NCI-H345 (cell line): ENCODE data around the gene KCMF1.

Source experiments
- DNase-seq: peaks from one replicate; lab custom pipeline; 2025; lab: John Stamatoyannopoulos, UW

KCMF1 gene

DNA sequence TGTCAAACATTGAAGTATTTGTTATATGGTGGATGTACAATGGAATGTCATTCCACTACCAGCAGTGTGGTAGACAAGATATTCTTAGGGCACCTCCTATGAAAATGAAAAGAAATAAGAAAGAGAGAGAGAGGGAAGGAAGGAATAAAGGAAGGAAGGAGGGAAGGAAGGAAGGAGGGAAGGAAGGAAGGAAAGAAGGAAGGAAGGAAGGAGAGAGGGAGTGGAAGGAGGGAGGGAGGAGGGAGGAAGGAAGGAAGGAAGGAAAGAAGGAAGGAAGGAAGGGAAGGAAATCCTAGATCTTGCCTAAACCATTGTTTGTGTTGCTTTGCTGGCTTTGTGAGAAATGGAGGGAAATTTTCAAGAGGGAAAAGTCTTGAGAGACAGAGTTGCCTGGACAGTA, 112.1 kb downstream of the KCMF1 start:
- no peak for DNase-seq

DNA sequence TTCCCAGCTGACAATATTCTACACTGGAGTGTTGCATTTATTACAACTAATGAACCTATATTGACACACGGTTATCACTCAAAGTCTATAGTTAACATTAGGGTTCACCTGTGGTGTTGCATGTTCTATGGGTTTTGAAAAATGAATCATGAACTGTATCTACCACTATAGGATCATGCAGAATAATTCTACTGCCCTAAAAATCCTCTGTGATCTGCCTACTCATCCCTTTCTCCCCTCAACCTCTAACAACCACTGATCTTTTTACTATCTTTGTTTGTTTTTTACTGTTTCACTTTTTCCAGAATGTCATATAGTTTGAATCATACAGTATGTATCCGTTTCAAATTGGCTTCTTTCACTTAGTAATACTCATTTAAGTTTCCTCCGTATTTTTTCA, 114.6 kb downstream of the KCMF1 start:
- DNase-seq: no peak

DNA sequence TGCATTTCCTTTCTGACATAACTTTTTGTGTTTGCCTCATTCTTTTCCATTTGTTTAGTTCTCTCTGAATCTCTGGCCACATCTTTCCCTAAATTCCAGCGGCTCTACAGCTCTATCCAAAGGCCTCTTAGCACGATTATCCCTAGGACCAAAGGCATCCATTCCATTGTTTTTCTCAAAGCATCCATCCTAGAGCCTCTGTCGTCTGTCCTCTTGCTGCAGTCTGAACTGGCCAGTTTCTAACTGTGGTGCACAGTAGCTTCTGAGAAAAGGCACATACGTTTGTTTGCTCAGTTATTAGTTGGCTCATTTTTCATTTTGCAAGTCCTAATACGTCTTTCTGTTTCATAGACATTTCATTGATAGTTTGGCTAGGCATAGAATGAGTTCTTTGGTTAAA, 116.6 kb downstream of the KCMF1 start:
- no peak for DNase-seq

DNA sequence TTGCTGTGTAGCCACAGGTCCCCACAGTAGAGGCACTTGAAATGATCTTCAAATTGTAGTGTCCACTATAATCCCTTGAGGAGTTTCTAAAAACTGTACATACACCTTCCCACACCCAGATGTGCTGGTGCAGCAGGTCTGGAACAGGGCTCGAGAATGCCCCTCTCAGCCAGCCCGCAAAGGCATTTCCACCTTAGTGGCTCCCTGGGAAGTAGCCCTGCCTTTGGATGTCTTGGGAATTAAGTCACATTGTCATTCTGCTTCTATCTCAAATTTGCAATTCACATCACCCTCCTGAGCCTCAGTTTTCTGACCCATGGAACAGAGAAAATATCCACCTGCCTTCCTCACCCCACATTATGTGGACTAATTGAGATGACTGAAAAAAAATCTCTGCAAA, 118.0 kb downstream of the KCMF1 start:
- no peak for DNase-seq

DNA sequence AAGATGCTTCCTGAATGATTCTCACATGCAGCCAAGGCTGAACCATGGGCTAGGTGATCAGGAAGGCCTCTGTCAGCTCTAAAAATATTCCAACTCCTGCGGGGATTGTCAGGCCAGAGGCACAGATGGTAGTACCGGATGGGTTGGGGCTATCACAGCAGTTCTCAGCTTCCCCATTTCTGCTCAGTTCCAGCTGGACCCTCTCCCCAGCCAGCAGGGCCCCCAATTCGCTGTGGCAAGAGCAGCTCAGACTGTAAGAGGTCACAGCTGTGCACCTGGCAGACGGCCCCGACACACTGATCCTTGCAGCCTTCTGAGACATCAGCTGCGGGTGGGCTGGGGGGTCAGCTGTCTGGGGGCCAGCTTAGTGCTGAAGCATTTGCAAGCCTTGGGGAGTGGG, 118.6 kb downstream of the KCMF1 start:
- DNase-seq: no peak

DNA sequence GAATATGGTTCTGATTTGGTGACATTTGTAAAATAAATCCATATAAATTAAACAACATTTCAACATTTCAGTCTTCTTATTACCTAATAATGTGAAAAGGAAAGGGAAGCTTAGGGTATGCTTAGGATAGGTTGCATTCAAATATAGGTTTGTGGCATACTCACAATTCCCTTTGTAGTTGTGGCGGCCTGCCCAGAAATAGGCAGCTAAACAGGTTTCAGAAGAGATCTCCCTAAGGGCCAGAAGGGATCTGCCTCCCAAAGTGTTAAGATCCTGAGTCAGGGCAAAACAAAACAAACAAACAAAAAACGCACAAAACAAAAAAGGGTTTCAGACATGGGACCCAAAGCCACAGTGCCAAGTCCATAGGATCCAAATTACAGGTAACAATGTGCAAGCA, 120.9 kb downstream of the KCMF1 start:
- DNase-seq: no peak

DNA sequence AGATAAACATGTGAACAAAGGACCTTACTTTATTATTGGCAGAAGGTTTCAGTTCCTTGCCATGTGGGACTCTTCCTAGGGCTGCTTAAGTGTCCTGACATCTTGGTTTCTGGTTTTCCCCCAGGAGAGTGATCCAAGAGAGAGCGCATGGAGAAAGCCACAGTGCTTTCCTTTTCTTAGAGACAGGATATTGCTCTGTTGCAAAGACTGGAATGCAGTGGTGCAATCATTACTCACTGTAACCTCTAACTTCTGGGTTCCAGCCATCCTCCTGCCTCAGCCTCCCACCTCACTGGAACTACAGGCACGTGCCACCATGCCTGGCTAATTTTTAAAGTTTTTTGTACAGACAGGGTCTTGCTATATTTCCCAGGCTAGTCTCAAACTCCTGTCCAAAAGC, 124.1 kb downstream of the KCMF1 start:
- no peak for DNase-seq

DNA sequence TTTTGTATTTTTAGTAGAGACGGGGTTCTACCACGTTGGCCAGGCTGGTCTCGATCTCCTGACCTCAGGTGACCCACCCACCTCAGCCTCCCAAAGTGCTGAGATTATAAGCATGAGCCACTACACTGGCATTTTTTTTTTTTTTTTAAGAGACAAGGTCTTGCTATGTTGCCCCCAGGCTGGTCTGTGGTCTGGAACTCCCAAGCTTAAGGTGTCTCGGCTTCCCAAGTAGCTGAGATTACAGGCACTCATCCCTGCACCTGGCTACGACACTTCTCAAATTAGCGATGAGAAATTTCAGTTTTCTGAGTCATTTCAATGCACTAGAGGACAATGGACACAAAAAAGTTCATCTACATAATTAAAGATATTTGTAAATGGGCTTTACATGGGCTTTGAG, 125.7 kb downstream of the KCMF1 start:
- DNase-seq: no peak

DNA sequence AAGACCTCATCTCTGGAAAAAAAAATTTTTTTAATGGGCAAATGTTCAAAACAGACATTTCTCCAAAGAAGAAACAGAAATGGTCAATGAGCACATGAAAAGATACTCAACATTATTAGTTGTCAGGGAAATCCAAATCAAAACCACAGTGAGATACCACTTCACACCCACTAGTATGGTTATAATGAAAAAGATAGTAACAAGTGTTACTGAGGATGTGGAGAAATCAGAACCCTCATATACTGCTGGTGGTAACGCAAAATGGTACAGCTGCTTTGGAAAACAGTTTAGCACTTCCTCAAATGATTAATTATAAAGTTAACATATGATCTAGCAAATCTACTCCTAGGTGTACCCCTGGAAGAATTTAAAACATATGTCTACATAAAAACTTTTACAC, 133.3 kb downstream of the KCMF1 start:
- no peak for DNase-seq

DNA sequence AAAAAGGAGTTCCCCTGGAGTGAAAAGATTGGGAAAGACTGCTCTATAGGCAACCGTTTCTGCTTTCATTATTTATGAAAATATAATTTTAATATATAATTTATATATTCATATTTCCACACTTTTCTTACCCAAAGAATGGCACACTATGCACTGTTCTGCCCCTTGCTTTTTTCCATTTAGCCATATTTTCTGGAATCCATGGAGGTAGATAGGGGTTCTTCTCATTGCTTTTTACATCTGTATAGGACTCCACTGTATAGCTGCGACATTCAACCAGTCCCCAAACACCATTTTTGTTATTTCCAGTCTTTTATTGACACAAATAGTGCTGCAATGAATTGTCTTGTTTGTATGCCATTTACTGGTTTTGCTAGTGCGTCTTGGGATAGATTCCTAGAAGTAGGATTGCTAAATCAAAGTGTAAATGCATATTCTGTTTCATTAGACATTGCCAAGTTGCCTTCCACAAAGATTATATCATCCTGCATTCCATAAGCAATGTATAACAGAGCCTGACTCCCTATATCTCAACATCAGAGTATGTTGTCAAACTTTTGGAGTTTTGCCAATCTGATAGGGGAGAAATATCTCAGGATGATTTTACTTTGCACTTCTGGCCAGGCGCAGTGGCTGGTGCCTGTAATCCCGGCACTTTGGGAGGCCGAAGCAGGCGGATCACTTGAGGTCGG, 135.7 kb downstream of the KCMF1 start:
- no peak for DNase-seq
